Uterus (tissue), 2 donors: Measurements from ENCODE around the gene CEP89.

Experiments used
- POLR2A ChIP-seq, 2 donors: fragments of 450-650 bp; IDR thresholded peaks; one replicate each; pipeline ENCODE4 v1.6.1; 2016; ENCODE audit warnings: antibody characterized with exemption in 2 of 2, mild to moderate bottlenecking in 1 of 2, moderate library complexity in 1 of 2
- TF ChIP-seq, protein P1 (sequence below), 4 experiments: fragments of 200-600 bp in 2 of 4; fragments of 450-650 bp in 2 of 4; sonication (generic) in 2 of 4; IDR thresholded peaks; one replicate each; pipeline ENCODE4 v1.5.1; 2016 to 2019; ENCODE audit warnings: antibody characterized with exemption in 4 of 4, mild to moderate bottlenecking in 2 of 4, moderate library complexity in 1 of 4

DNA sequence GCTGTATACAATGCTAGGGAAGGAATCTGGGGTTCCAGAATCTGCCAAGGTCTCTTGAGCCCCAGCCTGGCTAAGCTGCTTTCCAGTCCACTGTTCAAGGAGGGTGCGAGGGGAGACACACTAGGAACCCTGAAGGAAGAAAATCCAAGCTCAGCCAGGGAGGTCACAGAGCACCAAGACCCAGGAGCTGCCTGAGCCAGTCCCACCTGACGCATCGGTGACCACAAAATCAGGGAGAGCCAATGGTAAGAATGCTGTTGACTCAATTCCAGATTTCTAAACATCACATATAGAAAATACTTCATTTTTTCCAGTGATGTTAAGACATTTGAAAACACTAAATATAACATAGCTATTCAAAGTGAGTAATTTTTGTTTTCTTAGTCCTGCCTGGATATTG is 50.1 kb downstream of the CEP89 start:
- TF ChIP-seq, protein P1, sequence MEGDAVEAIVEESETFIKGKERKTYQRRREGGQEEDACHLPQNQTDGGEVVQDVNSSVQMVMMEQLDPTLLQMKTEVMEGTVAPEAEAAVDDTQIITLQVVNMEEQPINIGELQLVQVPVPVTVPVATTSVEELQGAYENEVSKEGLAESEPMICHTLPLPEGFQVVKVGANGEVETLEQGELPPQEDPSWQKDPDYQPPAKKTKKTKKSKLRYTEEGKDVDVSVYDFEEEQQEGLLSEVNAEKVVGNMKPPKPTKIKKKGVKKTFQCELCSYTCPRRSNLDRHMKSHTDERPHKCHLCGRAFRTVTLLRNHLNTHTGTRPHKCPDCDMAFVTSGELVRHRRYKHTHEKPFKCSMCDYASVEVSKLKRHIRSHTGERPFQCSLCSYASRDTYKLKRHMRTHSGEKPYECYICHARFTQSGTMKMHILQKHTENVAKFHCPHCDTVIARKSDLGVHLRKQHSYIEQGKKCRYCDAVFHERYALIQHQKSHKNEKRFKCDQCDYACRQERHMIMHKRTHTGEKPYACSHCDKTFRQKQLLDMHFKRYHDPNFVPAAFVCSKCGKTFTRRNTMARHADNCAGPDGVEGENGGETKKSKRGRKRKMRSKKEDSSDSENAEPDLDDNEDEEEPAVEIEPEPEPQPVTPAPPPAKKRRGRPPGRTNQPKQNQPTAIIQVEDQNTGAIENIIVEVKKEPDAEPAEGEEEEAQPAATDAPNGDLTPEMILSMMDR (IDR thresholded peaks at IDR 0.05): no peak
- no peak for TF ChIP-seq POLR2A (IDR thresholded peaks at IDR 0.05)
